GM12873 (cell line): Measurements from ENCODE around the gene GLO1.
A peak's percentile ranks its signal among the peaks of the same experiment; 100 is the strongest.

ENCODE experiments used
- TF ChIP-seq, protein P1 (sequence below): IDR thresholded peaks from 2 replicates; pipeline ENCODE4 v1.5.1; 2012; ENCODE audit warnings: low read depth, mild to moderate bottlenecking, moderate library complexity, low read length, control low read depth; ENCODE audit not compliant: insufficient read depth; ENCODE audit errors: missing control alignments

Gene GLO1

DNA sequence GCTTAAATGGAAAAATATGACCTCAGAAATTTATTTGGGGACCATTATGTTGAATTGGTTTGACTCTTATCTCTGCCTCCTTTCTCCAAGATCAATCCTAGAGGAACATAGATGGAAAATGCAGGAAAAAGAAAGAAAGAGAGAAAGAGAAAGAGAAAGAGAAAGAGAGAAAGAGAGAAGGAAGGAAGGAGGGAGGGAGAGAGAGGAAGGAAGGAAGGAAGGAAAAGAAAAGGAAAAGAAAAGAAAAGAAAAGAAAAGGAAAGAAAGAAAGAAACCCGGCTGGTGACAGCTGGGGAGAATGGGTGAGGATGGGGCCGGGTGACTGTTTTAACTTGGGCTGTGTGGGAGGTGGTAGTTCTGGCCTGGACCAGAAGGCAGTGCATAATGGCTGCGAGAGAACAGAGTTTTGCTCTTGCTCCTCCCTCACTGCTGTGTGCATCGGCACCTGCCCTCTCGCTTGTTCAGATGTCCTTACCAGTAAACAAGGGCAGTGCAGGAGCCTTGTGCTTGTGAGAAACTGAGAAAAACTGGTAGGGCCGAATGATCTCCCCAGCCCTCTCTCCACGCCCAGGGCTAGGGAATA is 24.7 kb downstream of the GLO1 start:
- TF ChIP-seq, protein P1, sequence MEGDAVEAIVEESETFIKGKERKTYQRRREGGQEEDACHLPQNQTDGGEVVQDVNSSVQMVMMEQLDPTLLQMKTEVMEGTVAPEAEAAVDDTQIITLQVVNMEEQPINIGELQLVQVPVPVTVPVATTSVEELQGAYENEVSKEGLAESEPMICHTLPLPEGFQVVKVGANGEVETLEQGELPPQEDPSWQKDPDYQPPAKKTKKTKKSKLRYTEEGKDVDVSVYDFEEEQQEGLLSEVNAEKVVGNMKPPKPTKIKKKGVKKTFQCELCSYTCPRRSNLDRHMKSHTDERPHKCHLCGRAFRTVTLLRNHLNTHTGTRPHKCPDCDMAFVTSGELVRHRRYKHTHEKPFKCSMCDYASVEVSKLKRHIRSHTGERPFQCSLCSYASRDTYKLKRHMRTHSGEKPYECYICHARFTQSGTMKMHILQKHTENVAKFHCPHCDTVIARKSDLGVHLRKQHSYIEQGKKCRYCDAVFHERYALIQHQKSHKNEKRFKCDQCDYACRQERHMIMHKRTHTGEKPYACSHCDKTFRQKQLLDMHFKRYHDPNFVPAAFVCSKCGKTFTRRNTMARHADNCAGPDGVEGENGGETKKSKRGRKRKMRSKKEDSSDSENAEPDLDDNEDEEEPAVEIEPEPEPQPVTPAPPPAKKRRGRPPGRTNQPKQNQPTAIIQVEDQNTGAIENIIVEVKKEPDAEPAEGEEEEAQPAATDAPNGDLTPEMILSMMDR, result no peak

- TF ChIP-seq, protein P1, result no peak
Measured at GRCh38 chr6:38676974-38677544, 25.9 kb downstream of the GLO1 start.

DNA sequence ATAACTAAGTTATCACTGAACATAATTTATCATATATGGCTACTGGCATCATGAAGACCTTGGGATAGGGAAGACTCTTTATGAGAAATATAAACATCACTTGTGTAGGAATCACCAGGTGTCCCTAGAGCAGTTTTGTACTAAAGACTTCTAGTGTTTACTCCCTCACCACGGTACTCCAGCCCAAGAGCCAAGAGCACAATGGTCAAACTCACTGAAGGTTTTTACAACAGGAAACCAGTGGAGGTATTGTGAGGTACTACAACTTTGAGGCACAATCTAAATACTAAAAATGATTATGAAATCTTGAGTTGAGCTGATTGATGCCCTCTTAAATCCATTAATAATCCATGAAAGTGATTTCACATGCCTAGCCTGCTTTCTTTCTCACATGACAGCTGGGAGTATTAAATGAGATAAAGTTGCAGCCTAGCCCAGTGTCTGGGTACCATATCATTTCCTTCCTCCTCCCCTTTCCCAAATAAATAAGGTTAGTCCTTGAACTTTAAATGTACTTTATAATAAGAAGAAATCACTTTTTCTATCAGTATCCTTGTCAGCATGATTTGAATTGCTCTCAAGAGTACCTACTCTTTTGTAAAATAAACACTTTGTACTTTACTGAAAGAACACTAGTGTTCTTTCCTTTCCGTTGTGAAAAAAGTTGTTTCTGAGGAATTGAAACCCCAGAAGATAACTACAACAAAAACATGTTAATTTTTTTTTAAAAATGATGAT is 26.5 kb downstream of the GLO1 start:
- TF ChIP-seq, protein P1, result no peak

DNA sequence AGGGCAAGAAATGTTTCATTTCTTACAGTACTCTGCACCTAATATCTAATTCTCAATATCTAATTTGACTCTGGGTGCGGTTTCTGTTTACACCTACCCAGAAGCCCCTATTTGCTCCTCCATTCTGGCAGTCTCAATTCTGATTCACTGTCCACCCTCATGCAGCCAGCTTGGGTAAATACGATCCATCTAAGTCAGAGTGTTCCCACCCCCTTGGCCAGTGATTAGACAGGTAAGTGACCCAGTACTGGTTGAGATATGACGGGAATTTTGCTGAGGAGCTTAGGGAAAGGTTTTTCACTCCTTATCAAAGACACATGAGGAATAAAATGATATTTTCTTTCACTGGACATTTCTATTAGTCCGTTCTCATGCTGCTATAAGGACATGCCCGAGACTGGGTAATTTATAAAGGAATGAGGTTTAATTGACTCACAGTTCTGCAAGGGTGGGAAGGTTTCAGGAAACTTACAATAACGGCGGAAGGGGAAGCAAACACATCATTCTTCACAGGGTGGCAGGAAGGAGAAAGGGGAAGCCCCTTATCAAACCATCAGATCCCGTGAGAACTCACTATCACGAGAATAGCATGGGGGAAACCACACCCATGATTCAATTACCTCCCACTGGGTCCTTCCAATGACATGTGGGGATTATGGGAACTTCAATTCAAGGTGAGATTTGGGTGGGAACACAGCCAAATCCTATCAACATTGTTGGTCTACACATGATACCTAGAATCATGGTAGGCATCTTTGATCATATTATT is 29.4 kb downstream of the GLO1 start:
- TF ChIP-seq, protein P1, result no peak

GRCh38 chr6:38671885-38672467 is 31.0 kb downstream of the GLO1 start:
- TF ChIP-seq, protein P1, result peak; percentile 73

DNA sequence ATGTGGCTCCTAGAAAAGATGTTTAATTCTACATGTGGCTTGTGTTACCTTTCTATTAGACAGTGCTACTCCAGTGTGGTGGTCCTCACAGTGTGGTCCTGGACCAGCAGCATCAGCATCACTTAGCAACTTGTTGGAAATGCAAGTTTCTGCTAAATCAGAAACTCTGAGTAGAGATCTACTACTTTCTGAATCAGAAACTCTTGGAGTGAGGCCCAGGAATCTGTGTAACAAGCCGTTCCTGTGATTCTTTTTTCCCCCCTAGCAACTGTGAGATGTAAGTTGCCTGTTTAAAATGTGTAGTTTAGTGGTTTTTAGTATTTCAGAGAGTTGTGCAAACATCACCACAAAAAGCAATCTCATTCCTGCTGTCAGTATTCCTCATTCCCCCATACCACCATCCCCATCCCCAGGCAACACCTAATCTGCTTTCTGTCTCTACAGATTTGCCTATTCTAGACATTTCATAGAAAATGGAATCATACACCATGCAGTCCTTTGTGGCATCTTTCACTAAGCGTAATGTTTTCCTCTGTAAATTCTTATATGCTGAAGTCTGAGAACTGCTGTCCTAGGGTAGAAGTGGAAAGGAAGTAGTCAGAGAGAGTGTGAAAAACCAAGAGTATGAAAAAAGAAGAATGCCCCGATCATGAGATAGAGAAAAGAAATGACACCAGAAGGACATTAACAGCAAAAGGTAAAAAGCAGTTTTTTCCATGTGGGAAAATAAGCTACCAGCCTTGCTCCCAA is 44.4 kb downstream of the GLO1 start:
- TF ChIP-seq, protein P1, result no peak
